HG02981 (cell line): ENCODE measurements around the gene HOXA4.

Experiments used
- ATAC-seq: cut with Tn5 transposase; IDR thresholded peaks from one replicate; pipeline ENCODE4 v1.9.1; 2021; ENCODE audit warnings: mild to moderate bottlenecking, moderate library complexity; ENCODE audit not compliant: unreplicated experiment

The HOXA4 gene

GRCh38 chr7:27158436-27159265, 28.1 kb upstream of the HOXA4 start:
- no peak for ATAC-seq

DNA sequence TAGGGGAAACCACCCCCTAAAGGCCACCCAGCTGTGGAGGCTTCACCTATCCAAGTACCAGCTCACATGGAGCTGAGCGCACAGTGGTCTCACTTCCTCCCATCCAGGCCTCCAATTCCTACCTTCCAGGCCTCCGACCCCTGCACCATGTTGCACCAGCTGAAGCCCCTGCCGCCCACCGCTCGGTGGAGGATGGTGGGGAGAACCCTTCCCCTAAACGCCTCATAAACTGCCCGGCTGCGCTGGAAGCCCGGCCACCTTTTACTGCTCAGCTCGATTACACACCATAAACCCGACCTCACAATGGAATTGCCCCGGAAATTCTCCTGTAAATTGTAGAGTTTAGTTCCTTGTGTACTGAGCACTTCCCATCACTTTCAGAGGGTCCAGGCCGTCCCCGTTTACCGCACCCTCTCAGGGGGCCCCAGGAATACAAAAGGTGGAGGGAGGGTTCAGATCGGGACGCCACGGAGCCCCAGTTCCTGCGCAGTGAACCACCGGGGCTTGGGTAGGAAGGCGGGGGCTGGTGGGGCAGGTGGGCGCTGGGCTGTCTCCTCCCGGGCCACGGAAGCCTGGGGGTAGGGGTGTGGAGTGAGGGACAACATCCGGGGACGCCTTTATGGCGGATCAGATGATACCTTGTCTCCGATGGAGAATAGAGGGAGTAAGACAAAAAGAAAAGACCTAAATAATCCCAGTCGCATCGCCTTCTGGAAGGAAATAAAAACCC, 27.3 kb upstream of the HOXA4 start:
- ATAC-seq = no peak

DNA sequence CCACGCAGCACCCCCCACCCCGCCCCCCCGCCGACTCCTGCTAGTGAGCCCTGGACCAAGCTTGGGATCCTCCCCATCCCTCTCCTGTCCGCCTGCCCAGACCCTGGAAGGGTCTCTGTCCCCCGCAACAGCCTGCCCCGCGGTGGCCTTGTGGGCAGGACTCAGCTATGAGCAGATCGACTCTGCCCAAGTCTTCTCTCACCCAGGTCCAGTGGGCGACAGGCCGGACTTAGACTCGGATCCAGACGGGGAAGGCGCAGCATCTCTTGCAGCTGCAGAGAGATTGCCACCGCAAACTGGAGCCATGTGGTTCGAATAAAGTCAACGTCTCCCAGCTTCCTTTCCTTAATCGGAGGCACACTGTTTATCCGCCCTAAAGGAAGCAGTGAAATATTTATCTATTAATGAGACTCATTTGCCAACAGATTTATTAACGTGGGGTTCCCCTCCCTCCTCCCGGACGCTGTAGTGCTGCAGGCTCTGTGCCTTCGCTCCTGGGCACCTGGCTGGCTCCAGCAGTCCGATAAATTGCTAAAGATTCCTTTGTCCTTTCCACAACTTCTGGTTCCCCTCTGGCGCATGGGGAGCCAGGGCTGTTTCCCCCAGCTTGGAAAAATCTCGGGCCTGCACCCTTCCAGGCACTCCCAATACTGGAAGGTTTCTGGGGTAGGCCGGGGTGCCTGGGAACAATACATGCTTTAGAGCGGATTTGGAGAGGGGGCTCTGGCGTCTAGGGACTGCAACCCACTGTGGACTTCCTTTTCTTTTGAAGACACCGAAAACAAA, 26.6 kb upstream of the HOXA4 start:
- no peak for ATAC-seq

GRCh38 chr7:27156508-27156898, 25.9 kb upstream of the HOXA4 start, which contains the start of gene HOXA7:
Gene HOXA7, minus strand, starts transcription at chr7:27156675. Its CDS starts 130 bp downstream, at chr7:27156545.
- no peak for ATAC-seq

DNA sequence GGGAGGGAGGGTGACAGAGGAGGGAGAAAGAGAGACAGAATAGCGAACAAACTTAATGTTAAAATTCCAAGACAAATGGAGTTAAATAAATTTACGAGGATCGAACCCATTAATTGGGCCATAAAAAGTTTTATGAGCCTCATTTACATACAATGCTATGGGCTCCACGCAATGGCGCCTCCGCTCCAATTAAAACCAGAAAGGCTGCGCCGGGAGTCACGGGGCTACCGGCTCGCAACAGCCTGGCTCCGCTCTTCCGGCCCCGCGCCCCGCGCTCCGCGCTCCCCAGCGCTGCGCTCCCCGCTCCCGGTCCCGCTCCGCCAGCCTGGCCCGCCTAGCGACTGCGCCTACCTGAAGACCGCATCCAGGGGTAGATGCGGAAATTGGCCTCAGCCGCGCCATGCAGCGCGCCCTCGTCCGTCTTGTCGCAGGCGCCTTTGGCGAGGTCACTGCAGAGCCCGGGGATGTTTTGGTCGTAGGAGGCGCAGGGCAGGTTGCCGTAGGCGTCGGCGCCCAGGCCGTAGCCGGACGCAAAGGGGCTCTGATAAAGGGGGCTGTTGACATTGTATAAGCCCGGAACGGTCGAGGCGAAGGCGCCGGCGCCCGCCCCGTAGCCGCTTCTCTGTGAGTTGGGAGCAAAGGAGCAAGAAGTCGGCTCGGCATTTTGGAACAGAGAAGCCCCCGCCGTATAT, 25.4 kb upstream of the HOXA4 start:
- ATAC-seq = no peak

DNA sequence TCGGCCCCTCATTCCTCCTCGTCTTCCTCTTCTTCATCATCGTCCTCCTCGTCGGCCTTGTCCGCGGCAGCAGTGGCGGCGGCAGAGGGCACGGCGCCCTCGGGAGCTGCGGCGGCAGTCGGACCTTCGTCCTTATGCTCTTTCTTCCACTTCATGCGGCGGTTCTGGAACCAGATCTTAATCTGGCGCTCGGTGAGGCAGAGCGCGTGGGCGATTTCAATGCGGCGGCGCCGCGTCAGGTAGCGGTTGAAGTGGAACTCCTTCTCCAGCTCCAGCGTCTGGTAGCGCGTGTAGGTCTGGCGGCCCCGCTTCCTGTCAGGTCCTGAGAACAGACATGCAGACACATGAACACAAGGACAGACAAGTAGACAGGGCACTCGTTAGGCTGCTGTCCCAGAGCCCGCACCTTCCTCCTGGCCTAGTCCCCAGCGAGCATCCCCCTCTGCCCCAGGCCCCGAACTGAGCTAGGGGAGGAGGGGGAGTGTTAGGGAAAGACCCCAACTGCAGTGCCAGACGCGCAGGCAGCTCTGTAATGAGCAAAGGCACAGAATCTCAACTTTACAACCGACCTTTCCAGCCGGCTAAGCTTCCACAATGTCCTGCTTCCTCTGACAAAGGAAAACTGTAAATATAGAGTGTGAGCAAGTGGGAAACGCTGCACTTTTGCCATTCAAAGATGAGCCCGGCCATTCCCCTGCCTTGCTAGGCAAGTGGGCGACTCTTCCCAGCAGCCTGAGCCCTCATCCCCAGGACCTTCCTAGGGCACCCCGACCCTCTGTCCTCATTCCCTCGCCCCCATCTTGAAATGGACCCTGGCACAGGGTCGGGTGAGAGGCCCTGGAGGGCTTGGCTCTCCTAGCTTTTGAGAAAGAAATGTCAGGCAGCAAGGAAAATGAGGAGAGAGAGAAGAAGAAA, 24.6 kb upstream of the HOXA4 start:
- no peak for ATAC-seq

DNA sequence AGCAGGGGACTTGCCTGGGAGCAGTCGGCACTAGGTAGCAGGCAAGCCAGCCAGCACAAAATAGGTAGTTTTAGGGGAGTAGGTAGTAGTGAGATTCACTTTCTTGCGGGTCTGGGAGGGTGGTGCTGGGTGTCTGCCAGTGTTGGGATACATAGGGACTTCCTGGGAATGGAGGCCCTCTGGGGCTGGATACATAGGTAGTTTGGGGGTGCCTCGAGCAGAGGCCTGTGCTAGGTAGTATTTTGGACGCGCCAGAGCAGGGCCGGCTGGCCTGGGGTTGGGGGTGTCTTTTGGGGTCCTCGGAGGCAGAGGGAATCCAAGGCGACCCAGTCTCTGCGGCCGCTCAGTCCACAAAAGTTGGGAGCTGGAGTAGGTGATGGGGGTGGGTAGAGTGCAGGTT, 23.8 kb upstream of the HOXA4 start:
- no peak for ATAC-seq

DNA sequence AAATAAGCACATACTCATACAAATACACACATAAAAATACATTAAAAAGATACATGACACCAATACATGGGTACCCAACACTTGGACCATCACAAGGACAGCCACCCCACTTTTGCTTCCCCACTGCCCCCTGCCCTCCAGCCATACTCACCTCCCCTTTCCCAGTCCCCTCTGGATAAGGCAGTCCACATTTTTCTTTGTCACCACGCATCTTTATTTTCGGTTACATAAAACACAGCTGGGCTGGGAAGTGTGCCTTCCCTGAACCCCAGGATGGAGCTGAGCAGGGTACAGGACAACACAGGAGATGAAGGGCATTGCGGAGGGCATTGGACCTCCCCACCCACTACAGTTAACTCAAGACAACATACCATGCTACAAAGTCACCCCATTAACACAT, 23.0 kb upstream of the HOXA4 start:
- no peak for ATAC-seq

- no peak for ATAC-seq
Observed at GRCh38 chr7:27152816-27153442, 22.4 kb upstream of the HOXA4 start.

- ATAC-seq = no peak
Observed at GRCh38 chr7:27151931-27152815, 21.6 kb upstream of the HOXA4 start, which contains the start of gene HOXA3. Gene HOXA3, minus strand, starts transcription at chr7:27152583. Its CDS starts 41,943 bp downstream, at chr7:27110640.

GRCh38 chr7:27151341-27151930, 20.9 kb upstream of the HOXA4 start:
- no peak for ATAC-seq

- peak; percentile 76 for ATAC-seq
Observed at GRCh38 chr7:27150568-27151340, 20.2 kb upstream of the HOXA4 start.

DNA sequence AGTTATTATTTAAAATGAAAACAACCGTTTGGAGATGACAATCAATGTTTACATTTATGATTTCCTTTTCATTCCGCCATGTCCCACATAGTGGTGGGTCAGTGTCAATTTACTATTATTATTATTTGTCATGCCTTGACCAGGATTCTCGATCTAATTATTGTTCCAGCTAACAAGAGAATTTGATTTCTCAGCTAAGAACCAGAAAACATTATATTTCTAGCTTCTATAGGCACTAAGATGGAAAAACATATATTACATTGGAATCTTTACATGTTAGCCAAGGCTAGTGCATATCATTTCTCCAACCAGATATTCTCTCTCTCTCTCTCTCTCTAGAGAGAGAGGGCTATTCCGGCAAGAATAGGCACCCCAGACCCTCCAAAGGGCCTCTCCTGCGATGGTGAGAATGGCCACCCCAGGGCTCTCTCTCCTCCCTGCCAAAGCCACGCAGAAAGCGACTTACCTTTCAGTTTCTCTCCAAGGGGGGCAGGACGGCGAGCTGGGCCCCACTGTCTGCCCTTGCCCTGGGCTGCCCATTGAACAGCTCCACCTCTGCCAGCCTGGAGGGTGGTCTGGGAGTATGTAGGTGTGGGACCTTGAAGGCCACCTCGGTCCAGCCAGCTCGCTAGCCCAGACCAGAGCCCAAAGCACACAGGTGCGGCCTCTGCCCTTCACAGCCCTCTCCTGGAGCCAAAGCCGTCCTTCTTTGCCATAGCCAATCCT, 19.4 kb upstream of the HOXA4 start:
- no peak for ATAC-seq

- ATAC-seq = no peak
Observed at GRCh38 chr7:27148756-27149641, 18.4 kb upstream of the HOXA4 start.

DNA sequence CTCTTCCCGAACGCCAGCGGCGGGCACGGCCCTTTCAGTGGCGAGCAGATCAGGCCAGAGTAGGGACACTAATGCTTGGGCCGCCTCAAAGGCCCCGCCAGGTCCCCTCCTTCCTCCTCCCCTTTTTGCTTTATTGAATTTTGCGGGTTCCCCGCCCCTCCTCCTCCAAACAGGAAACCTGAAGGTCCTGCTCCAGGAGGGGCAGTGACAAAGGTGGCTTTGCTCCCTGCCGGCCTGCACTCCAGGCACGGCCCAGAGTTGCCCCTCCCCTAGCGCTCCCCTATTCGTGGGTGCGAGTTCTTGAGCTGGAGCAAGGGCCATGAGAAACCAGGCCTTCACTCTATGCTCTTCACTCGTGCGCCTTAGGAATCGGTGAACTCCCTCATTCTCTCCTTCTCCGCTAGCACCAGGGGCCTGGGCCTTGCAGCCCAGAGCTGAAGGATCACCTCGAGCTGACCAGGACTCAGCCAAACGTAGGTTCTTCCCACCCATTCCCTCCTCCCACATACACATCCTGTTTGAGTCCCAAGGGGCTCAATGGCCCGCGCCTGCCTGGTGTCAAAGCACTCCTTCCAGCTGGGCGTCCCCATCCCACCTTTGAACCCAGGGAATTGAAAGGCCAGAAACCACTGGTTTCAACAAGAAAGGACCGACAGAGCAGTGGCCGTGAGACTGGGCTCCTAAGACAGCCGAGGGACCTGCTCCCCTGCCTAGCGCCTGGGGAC, 17.6 kb upstream of the HOXA4 start:
- ATAC-seq = no peak
